ENCODE results near the gene RPRD1B. TPM values are rescaled to one million over a fixed set of nuclear protein-coding genes. Genes with fewer than 3 reads are reported as not detected.

RPRD1B gene
- total and polyA plus RNA-seq, 2 of the 13 experiments (the other 11 are each of a cell fraction or from before 2014, with no cell fraction given): 31.1 to 41.5 TPM

DNA sequence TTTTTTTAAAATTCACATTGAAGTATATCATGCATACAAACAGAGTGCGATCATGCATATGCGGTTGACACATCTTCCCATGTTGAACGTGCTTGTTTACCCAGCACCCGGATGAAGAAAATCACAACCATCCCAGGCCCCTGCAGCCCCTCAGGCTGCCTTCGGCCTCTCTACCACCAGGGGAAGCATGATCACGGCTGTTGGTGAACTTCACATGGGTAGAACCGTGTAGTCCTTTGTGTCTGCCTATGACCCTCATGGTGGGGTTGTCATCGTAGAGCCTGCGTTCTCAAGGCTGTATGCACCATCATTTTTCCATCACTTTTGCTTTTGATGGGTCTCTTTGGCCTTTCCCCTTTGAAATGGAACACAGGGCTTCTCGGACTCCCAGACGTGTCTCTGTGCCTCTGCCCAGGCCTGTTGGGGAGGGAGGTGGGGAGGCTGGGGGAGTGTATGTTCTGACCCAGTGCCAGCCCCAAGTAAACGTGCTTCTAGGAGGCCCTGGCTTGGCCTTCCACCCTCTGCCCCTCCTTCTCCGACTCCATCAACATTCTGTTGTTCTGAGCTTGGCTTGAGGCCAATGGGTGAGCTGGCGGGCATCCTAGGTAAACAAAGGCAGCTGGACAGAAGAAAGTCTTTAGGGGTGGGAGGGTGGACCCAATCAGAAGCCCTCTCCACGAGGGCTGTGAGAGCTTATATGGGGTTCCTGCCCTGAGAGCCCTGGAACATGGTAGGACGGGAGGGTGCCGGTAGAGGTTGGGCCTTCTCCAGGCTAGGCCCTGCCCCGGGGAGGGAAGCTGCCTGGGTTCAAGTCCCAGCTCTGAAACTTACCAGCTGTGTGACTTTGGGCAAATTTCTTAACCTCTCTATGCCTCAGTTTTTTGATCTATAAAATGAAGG, 91.9 kb downstream of the RPRD1B start (continued):
- TF ChIP-seq ZNF724P (CRISPR knock-in tag; IDR thresholded peaks at IDR 0.05; ENCODE audit: borderline replicate concordance) (0 out of 2 replicates have a peak, but pooled peaks have one; percentile 52), RFX5 (IDR thresholded peaks at IDR 0.05; ENCODE audit: low read depth, low read length) (no peak), ZNF614 (CRISPR knock-in tag; IDR thresholded peaks at IDR 0.05; ENCODE audit: borderline replicate concordance) (peak; percentile 26; the same call in 1 of the 2 replicates), AHR (CRISPR knock-in tag; IDR thresholded peaks at IDR 0.05) (peak; percentile 37; the same call in 1 of the 2 replicates), ERF (CRISPR knock-in tag; IDR thresholded peaks at IDR 0.05) (peak; percentile 38; the same call in 1 of the 2 replicates), KDM4B (CRISPR knock-in tag; IDR thresholded peaks at IDR 0.05) (0 out of 2 replicates have a peak, but pooled peaks have one; percentile 33), FOXP1 (IDR thresholded peaks at IDR 0.05) (no peak), FOXP1 (CRISPR knock-in tag; IDR thresholded peaks at IDR 0.05) (peak; percentile 86), NFATC3 (CRISPR knock-in tag; IDR thresholded peaks at IDR 0.05) (no peak), ZNF703 (CRISPR knock-in tag; IDR thresholded peaks at IDR 0.05; ENCODE audit: borderline replicate concordance) (peak; percentile 59; the same call in 1 of the 2 replicates), ZNF343 (CRISPR knock-in tag; IDR thresholded peaks at IDR 0.05) (peak; percentile 81; the same call in 1 of the 2 replicates), ZC3H4 (CRISPR knock-in tag; IDR thresholded peaks at IDR 0.05; ENCODE audit: borderline replicate concordance) (0 out of 2 replicates have a peak, but pooled peaks have one; percentile 18), XBP1 (CRISPR knock-in tag; IDR thresholded peaks at IDR 0.05) (no peak), MZF1 (CRISPR knock-in tag; IDR thresholded peaks at IDR 0.05; ENCODE audit: borderline replicate concordance) (0 out of 2 replicates have a peak, but pooled peaks have one; percentile 56), EHMT2 (IDR thresholded peaks at IDR 0.05; ENCODE audit: borderline replicate concordance, low read depth, low read length) (peak; percentile 57; the same call in 1 of the 2 replicates), MXD4 (CRISPR knock-in tag; IDR thresholded peaks at IDR 0.05) (no peak), SAFB2 (CRISPR knock-in tag; IDR thresholded peaks at IDR 0.05; ENCODE audit: borderline replicate concordance, low read depth) (peak; percentile 56; the same call in 1 of the 2 replicates), NR2F1 (CRISPR knock-in tag; IDR thresholded peaks at IDR 0.05) (0 out of 4 replicates have a peak, but pooled peaks of 1 of the 2 experiments have one; percentile 49), ZNF775 (CRISPR knock-in tag; IDR thresholded peaks at IDR 0.05; ENCODE audit: borderline replicate concordance) (0 out of 2 replicates have a peak, but pooled peaks have one; percentile 59)
- TF ChIP-seq, protein P1, sequence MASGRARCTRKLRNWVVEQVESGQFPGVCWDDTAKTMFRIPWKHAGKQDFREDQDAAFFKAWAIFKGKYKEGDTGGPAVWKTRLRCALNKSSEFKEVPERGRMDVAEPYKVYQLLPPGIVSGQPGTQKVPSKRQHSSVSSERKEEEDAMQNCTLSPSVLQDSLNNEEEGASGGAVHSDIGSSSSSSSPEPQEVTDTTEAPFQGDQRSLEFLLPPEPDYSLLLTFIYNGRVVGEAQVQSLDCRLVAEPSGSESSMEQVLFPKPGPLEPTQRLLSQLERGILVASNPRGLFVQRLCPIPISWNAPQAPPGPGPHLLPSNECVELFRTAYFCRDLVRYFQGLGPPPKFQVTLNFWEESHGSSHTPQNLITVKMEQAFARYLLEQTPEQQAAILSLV (CRISPR knock-in tag; IDR thresholded peaks at IDR 0.05; ENCODE audit: borderline replicate concordance): peak; percentile 26; the same call in 1 of the 2 replicates
- TF ChIP-seq, protein P2, sequence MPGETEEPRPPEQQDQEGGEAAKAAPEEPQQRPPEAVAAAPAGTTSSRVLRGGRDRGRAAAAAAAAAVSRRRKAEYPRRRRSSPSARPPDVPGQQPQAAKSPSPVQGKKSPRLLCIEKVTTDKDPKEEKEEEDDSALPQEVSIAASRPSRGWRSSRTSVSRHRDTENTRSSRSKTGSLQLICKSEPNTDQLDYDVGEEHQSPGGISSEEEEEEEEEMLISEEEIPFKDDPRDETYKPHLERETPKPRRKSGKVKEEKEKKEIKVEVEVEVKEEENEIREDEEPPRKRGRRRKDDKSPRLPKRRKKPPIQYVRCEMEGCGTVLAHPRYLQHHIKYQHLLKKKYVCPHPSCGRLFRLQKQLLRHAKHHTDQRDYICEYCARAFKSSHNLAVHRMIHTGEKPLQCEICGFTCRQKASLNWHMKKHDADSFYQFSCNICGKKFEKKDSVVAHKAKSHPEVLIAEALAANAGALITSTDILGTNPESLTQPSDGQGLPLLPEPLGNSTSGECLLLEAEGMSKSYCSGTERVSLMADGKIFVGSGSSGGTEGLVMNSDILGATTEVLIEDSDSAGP (CRISPR knock-in tag; IDR thresholded peaks at IDR 0.05; ENCODE audit: borderline replicate concordance): 0 out of 2 replicates have a peak, but pooled peaks have one; percentile 54
- TF ChIP-seq, protein P3, sequence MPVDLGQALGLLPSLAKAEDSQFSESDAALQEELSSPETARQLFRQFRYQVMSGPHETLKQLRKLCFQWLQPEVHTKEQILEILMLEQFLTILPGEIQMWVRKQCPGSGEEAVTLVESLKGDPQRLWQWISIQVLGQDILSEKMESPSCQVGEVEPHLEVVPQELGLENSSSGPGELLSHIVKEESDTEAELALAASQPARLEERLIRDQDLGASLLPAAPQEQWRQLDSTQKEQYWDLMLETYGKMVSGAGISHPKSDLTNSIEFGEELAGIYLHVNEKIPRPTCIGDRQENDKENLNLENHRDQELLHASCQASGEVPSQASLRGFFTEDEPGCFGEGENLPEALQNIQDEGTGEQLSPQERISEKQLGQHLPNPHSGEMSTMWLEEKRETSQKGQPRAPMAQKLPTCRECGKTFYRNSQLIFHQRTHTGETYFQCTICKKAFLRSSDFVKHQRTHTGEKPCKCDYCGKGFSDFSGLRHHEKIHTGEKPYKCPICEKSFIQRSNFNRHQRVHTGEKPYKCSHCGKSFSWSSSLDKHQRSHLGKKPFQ (CRISPR knock-in tag; IDR thresholded peaks at IDR 0.05; ENCODE audit: insufficient replicate concordance): peak; percentile 74
- TF ChIP-seq, protein P4, sequence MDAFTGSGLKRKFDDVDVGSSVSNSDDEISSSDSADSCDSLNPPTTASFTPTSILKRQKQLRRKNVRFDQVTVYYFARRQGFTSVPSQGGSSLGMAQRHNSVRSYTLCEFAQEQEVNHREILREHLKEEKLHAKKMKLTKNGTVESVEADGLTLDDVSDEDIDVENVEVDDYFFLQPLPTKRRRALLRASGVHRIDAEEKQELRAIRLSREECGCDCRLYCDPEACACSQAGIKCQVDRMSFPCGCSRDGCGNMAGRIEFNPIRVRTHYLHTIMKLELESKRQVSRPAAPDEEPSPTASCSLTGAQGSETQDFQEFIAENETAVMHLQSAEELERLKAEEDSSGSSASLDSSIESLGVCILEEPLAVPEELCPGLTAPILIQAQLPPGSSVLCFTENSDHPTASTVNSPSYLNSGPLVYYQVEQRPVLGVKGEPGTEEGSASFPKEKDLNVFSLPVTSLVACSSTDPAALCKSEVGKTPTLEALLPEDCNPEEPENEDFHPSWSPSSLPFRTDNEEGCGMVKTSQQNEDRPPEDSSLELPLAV (CRISPR knock-in tag; conservative IDR thresholded peaks at IDR 0.05; ENCODE audit: low read depth): no peak
